Tibial artery (tissue), 4 donors: ENCODE data around the gene MROH8.

ENCODE experiments used
- DNase-seq, 2 donors: peaks; one replicate each; pipeline ENCODE4 v3.0.0-alpha.2; 2019
- H3K27ac ChIP-seq, 2 donors: fragments of 200-600 bp; sonication (generic) in 1 of 2; 1 replicate in 1 of 2; 2 replicates in 1 of 2; pipeline ENCODE4 v1.5.1; 2018 to 2019; ENCODE audit warnings: mild to moderate bottlenecking in 1 of 2
- H3K27me3 ChIP-seq, 2 donors: fragments of 200-600 bp; sonication (generic) in 1 of 2; one replicate each; pipeline versions ENCODE4 v1.5.1 to v1.6.0; 2016 to 2019
- H3K36me3 ChIP-seq, 3 donors: fragments of 200-600 bp; sonication (generic) in 2 of 3; one replicate each; pipeline ENCODE4 v1.5.1; 2016 to 2019; ENCODE audit warnings: mild to moderate bottlenecking in 2 of 3
- H3K4me1 ChIP-seq, 4 donors: fragments of 200-600 bp; sonication (generic) in 2 of 4; 1 replicate in 3 of 4; 2 replicates in 1 of 4; pipeline ENCODE4 v1.5.1; 2016 to 2019
- H3K4me3 ChIP-seq, 2 donors: fragments of 200-600 bp; sonication (generic) in 1 of 2; 1 replicate in 1 of 2; 2 replicates in 1 of 2; pipeline ENCODE4 v1.5.1; 2018 to 2019; ENCODE audit warnings: mild to moderate bottlenecking in 2 of 2
- H3K9me3 ChIP-seq, 3 donors: fragments of 200-600 bp; sonication (generic) in 1 of 3; one replicate each; pipeline ENCODE4 v1.5.1; 2016 to 2019
- CTCF ChIP-seq, 2 experiments: fragments of 200-600 bp in 1 of 2; fragments of 450-650 bp in 1 of 2; IDR thresholded peaks; one replicate each; pipeline ENCODE4 v1.5.1; 2017 to 2019; ENCODE audit warnings: antibody characterized with exemption in 2 of 2, mild to moderate bottlenecking in 1 of 2, moderate library complexity in 1 of 2
- intact Hi-C: fragments of 100-400 bp; cut with DNase I; formaldehyde crosslinking; loops from one replicate; pipeline ENCODE4 v1.15.0; 2023; ENCODE audit warnings: low total_unique reads

Gene MROH8

GRCh38 chr20:37162646-37163045, 16.7 kb downstream of the MROH8 start:
- intact Hi-C loops = no loop called here
- DNase-seq = no peak
- Histone ChIP-seq H3K4me3 (no peak overlapping the region), H3K27ac (no peak overlapping the region), H3K27me3 (no peaks in the 10 kb centered on the region), H3K4me1 (no peaks in the 10 kb centered on the region), H3K36me3 (peaks cover 0 to 8% (median 0%) of the 10 kb centered on the region in 3 donors), H3K9me3 (no peaks in the 10 kb centered on the region)
- TF ChIP-seq CTCF (IDR thresholded peaks at IDR 0.05) = no peak

- H3K36me3 ChIP-seq = peaks cover 0 to 6% (median 0%) of the 10 kb centered on the region in 3 donors
- DNase-seq = no peak
- no peaks in the 10 kb centered on the region for H3K9me3 ChIP-seq
- H3K4me1 ChIP-seq = no peaks in the 10 kb centered on the region
- no peaks in the 10 kb centered on the region for H3K27me3 ChIP-seq
- TF ChIP-seq CTCF (IDR thresholded peaks at IDR 0.05) = no peak
- no peak overlapping the region for H3K27ac ChIP-seq
- intact Hi-C loops = no loop called here
- H3K4me3 ChIP-seq = no peak overlapping the region
Observed at GRCh38 chr20:37161830-37162549, 17.4 kb downstream of the MROH8 start.

- Histone ChIP-seq H3K27ac (no peak overlapping the region), H3K4me3 (no peak overlapping the region), H3K36me3 (no peaks in the 10 kb centered on the region), H3K9me3 (no peaks in the 10 kb centered on the region), H3K27me3 (no peaks in the 10 kb centered on the region), H3K4me1 (no peaks in the 10 kb centered on the region)
- intact Hi-C loops = no loop called here
- DNase-seq = no peak
- TF ChIP-seq CTCF (IDR thresholded peaks at IDR 0.05) = no peak
Observed at GRCh38 chr20:37160683-37161082, 18.7 kb downstream of the MROH8 start.

- Histone ChIP-seq H3K4me1 (no peaks in the 10 kb centered on the region), H3K27ac (no peak overlapping the region), H3K27me3 (no peaks in the 10 kb centered on the region), H3K9me3 (no peaks in the 10 kb centered on the region), H3K36me3 (no peaks in the 10 kb centered on the region), H3K4me3 (no peak overlapping the region)
- DNase-seq = no peak
- no peak for TF ChIP-seq CTCF (IDR thresholded peaks at IDR 0.05)
- intact Hi-C loops = no loop called here
Observed at GRCh38 chr20:37158248-37158647, 21.1 kb downstream of the MROH8 start.

- intact Hi-C loops = no loop called here
- TF ChIP-seq CTCF (IDR thresholded peaks at IDR 0.05) = no peak
- Histone ChIP-seq H3K27me3 (no peaks in the 10 kb centered on the region), H3K4me1 (no peaks in the 10 kb centered on the region), H3K4me3 (no peak overlapping the region), H3K9me3 (no peaks in the 10 kb centered on the region), H3K36me3 (no peaks in the 10 kb centered on the region), H3K27ac (no peak overlapping the region)
- no peak for DNase-seq
Observed at GRCh38 chr20:37155987-37156386, 23.4 kb downstream of the MROH8 start.
